GM18907 (cell line): ENCODE data around the gene TMCC1.
"Not testable (repeated sequence)": the region's sequence is repeated elsewhere in the genome, so short reads cannot be mapped to it uniquely, and the experiment has no call there.

Experiments
- ATAC-seq: cut with Tn5 transposase; IDR thresholded peaks from one replicate; pipeline ENCODE4 v1.9.1; 2021; ENCODE audit warnings: mild to moderate bottlenecking, moderate library complexity; ENCODE audit not compliant: unreplicated experiment

Gene TMCC1

DNA sequence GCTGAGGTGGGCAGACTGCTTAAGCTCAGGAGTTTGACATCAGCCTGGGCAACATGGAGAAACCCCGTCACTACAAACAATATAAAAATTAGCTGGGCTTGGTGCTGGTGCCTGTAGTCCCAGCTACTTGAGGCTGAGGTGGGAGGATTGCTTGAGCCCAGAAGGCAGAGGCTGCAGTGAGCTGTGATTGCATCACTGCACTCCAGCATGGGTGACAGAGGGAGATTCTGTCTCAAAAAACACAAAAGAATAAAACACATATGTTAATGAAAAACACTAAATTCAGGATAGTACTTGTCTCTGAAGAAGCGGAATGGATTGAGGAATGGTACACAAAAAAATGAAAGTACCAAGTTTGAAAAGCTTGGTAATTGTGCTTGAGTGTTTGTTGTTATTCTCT is 159.1 kb downstream of the TMCC1 start:
- no peak for ATAC-seq

DNA sequence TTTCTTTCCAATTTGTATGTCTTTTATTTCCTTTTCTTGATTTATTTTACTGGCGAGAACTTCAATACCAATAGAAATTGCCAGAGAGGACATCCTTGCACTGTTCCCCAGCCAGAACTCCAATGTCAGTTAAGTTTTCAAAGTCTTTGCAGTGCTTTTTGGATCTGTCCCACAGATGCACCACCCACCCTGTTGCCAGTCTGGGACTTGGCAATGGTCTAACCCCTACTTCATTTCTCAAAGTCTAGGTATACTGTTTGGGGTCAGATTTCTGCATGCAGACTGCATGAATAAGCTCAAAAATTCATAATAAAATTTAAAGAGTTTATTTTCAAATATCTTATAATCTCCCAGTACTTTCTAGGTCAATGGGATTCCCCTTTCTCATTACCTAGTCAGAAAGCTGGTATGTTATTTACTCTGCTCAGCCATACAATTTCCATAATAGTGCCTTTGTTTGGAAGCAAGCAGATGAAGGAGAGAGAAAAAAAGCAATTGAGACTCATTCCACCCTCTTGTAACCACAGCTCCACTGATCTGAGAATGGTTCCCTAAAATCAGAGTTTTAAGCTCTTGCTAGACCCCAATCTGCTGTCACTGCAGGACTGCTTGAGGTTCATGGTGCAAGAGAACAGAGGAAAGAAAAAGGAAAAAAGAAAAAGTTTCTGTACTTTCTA is 161.2 kb downstream of the TMCC1 start:
- ATAC-seq: no peak

DNA sequence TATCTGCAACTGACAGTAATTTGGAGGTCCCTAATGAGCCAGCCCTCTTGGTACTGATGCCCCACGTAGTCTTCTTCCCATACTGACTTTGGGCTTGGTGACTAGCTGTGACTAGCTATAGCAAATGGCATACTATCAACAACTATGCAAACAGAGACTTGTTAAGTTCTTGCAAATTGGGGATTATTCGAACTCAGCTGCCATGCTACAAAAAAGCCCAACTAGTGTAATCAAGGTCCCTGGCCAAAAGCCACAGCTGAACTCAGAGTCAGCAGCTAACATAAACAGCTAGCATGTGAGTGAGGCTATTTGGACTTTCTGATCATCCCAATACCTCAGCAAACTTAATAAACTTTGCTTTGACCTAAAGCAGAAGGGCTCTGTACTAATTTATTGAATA is 165.8 kb downstream of the TMCC1 start:
- ATAC-seq: no peak

DNA sequence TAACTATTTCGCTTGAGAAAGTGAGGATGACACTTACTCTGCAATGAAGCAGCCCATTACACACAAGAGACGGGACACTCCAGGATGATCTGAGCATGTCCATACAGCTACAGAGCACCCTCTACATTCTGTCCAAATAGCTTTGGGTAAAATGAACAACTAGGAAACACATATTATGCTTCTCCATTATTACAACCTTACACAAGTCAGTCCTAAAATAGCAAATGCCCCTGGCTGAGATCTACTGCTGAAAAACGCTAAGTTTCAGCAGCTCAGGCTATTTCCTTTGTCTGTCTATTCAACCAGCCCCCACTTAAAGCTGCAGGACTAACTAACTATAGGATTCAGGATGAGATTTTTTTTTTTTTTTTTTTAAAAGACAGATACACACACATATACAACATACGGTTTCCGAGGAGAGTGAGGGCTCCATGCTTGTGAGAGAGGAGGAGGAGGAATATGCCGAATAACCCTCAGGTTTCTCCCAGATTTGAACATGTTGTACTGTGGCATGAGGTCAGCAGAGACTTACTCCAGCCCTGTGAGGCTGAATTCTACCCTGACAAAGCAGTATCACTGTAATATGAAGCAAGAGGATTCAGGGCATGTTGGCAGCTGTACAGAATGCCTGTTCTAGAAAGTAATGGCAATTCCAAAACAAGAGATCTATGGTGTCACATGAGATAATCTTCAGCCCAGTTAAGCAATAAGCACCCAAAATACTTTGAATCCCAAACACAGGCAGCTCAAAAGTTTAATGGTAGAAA is 169.8 kb downstream of the TMCC1 start:
- ATAC-seq: no peak

DNA sequence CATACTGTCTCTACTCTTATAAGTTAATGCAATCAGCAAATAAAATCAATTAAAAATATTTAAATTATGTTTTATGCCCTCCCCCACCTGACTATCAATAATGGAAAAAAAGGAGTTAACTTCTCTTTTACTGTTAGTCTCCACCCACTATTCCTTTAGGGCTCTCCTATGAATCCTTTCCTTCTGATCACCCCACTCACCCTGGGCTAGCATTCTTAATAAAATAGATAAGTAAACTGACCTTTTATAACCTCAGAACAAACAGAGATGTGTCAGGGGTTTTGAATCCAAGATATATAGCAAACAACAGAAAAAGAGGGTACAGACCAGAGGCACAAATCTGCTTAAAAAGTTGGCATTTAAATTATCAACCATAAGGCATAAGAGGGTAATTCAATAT is 171.0 kb downstream of the TMCC1 start:
- ATAC-seq: no peak

DNA sequence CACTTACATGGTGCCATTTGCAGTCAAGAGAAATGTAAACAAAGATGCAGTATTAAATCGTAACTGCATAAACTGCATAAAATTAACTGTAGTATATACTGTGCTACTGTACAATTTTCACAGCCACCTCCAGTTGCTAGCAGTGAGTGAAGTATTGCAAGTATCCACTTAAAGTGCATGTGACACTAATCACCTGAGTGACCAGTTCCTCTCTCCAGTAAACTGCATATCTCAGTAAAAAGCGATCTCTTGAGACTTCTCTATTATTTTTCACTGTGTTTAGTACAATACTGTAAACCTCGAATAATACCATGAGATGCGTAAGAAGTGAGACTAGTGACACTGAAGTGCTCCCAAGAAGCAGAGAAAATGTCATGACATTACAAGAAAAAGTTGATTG is 175.3 kb downstream of the TMCC1 start:
- ATAC-seq: no peak

DNA sequence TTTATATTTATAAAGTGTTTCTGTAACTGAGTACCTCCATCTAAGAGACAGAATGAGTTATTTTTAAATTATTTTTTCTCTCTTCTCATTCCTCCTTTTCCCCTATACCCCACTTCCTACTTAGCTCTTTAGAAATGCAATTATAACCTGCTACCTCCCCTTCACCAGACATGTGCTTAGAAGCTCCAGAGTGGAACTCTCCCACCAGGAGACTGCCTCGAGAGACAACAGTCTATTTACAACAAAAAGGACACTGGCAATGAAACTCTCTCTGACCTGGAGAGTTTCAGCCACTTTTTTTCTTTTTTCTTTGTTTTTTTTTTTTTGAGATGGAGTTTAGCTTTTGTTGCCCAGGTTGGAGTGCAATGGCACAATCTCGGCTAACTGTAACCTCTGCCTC is 177.7 kb downstream of the TMCC1 start:
- no peak for ATAC-seq

DNA sequence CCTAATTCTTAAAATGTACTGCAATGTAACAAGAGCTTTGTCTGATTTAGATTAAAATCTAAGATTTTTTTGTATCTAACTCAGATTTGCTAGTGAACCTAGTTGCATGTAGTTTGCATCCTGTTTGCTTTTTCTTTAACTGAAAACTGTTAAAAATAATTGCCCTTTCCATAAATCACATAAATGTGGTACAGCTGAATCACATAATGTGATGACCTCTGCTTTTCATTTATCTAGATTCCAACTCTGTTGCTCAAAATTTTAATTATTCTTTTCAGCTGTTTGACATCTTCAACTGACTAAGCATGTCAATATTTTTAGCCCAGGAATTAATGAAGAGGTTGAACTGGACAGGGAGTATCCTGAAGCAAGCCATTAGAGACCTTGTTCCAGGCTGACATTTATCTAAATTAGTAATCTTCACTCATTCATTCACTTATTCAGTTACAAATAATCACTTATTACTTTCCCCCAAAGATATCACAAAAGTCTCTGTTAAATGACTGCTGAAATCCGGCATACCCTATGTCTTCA is 185.1 kb downstream of the TMCC1 start:
- ATAC-seq: no peak

DNA sequence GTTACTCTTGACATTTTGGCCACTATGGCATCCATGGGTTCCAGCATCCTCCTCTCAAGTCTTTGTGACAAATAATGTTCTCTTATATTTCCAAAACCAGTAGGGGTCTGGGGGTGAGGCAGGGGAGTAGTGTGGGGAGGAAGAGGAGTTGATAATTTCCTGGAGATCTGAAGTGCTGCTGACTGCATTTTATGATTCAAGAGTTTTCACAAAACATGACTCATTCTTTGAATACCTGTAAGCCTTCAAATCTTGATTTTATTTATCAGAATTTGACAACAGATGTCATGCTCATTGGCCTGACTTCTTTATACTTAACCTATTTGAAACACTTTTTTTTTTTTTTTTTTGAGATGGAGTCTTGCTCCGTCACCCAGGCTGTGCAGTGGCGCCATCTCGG is 188.2 kb downstream of the TMCC1 start:
- ATAC-seq: no peak

DNA sequence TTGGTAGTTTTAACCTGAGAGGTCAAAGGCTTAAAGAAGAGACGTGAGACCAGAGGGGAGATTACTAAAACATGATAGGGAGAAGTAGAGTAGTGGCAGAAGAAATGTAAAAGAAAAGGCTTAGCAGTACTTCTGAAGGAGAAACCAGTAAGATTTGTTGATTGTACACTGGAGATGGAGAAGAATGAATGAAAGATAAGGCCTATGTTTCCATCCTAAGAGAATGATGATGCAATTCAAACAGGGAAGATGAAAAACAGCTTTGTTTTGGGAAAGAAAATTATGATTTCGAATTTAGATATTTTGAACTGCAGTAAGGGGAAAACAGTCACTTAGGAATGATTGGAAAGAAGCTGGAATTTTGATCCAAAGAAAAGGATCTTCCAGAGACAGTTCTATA is 189.6 kb downstream of the TMCC1 start:
- ATAC-seq: no peak

DNA sequence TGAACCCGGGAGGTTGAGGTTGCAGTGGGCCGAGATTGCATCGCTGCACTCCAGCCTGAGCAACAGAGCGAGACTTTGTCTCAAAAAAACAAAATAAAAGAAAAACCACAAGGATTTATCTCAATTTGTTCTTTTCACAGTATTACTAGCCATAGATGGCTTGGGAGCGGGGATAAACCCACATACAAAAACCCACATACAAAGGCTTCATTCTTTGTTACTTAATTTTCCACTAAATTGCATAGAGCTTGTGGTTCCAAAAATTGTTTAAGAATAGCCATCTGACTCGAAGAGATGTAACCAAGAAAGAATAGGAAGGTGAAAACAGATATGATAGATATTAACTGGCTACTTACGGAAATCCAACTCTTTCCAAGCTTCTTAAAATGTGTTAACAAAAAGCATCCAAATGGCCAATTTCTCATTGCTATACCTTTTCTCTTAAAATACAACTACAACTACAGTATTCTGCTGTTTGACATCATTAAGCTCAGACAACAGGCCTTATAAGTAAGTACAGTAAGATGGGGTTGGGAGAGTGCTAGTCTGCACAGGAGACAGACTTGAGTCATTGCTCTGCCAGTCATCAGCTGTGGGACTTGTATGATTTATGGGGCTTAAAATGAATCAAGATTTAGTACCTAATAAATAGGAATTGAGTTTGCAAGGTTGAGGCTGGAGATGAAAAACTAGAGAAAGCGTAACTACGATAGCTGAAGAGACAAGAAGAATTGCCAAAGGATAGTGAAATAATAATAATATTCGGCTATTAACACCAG is 190.4 kb downstream of the TMCC1 start:
- no peak for ATAC-seq

DNA sequence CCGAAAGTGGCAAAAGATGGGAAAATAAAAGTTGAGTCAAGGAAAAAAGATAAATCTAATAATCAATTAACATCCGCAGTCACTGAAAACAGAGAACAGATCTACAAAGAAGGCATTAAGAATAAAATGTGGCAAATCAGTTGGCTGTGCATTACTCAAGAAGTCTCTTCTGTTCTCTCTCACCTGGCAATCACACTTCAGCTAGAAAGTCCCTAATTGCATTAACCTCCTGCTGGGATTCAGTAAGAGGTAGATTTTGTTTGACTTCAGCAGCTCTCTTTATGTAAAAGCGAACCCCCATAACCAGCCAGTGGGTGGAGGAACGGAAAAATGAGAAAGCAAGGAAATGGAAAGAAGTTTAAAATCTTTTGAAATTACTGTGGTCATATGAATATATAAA is 192.3 kb downstream of the TMCC1 start:
- ATAC-seq: no peak

DNA sequence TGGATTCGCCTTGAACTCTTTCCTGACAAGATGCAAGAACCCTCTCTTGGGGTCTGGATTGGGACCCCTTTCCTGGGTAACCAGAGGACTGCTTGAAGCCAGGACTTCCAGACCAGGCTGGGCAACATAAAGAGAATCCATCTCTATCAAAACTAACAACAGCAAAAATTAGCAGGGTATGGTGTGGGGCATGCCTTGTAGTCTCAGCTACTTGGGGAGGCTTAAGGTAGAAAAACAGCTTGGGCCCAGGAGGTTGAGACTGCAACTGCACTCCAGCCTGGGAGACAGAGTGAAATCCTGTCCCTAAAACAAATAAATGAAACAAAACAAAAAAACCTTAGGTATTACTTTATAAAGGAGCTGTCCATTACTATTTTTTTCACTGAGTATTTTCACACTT is 193.9 kb downstream of the TMCC1 start:
- ATAC-seq: no peak

DNA sequence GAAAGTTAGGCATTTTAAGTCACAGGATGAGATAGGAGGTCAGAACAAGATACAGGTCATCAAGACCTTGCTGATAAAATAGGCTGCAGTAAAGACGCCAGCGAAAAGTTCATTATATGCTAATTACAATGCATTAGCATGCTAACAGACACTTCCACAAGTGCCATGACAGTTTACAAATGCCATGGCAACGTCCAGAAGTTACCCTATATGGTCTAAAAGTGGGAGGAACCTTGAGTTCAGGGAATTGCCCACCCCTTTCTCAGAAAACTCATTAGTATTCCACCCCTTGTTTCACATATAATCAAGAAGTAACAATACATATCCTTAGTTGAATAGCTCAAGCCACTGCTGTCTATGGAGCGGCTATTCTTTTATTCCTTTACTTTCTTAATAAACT is 194.3 kb downstream of the TMCC1 start:
- ATAC-seq: no peak

DNA sequence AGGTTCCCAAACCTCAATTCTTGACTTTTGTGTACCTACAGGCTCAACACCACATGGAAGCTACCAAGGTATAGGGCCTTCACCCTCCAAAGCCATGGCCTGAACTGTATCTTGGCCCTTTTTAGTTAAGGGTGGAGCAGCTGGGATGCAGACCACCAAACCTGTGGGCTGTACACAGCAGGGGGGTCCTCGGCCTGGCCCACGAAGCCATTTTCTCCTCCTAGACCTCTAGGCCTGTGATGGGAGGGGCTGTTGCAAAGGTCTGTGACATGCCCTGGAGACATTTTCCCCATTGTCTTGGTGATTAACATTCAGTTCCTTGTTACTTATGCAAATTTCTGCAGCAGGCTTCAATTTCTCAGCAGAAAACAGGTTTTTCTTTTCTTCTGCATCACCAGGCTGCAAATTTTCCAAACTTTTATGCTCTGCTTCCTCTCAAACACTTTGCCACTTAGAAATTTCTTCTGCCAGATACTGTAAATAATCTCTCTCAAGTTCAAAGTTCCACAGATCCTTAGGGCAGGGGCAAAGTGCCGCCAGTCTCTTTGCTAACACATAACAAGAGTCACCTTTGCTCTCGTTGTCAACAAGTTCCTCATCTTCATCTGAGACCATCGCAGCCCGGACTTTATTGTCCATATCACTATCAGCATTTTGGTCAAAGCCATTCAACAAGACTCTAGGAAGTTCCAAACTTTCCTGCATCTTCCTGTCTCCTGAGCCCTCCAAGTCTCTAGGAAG is 196.1 kb downstream of the TMCC1 start:
- no peak for ATAC-seq

DNA sequence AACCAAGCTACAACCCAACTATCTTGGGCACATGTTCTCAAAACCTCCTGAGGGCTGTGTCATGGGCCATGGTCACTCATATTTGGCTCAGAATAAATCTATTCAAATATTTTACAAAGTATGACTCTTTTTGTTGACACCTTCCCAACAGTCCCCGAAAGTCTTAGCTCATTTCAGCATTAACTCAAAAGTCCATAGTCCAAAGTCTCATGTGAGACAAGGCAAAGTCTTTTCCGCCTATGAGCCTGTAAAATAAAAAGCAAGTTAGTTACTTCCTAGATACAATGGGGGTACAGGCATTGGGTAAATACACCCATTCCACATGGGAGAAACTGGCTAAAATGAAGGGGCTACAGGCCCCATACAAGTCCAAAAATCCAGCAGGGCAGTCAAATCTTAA is 197.1 kb downstream of the TMCC1 start:
- not testable (repeated sequence) for ATAC-seq

DNA sequence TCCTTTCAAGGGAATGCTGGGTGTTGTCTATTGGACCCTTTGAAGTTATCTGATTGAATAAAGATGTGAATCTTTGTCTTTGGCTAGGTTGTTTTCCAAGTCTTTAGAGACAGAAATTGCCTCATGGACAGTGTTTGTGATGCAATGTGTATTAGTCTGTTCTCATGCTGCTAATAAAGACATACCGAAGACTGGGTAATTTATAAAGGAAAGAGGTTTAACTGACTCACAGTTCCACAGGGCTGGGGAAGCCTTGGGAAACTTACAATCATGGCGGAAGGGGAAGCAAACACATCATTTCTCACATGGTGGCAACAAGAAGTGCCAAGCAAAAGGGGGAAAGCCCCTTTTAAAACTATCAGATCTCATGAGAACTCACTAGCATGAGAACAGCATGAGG is 198.3 kb downstream of the TMCC1 start:
- no peak for ATAC-seq

DNA sequence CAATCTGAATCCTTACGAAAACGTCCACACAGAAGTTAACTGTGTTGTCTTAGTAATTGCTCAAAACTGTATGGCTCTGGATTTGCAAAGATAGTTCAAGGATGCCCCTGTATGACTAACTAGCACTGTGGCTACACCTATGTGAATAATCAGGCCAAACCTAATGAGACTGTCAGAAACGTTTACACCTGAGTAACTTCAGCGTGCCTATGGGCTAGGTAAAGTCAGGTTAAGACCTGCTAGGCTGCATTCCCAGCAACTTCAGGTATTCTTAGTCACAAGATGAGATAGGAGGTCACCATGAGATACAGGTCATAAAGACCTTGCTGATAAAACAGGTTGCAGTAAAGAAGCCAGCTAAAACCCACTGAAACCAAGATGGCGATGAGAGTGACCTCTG is 199.3 kb downstream of the TMCC1 start:
- ATAC-seq: no peak

DNA sequence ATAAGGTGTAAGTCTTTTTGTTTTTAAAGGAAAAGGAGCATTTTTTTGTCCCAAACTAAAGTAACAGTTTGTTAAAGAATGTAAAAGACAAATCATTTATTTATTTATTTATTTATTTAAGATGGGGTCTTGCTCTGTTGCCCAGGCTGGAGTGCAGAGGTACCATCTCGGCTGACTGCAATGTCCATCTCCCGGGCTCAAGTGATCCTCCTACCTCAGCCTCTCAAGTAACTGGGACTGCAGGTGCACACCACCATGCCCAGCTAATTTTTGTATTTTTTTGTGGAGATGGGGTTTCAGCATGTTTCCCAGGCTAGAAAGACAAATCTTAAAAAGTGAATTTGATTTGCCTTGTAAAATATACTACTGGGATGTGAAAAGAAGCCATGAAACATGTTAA is 200.8 kb downstream of the TMCC1 start:
- ATAC-seq: no peak

DNA sequence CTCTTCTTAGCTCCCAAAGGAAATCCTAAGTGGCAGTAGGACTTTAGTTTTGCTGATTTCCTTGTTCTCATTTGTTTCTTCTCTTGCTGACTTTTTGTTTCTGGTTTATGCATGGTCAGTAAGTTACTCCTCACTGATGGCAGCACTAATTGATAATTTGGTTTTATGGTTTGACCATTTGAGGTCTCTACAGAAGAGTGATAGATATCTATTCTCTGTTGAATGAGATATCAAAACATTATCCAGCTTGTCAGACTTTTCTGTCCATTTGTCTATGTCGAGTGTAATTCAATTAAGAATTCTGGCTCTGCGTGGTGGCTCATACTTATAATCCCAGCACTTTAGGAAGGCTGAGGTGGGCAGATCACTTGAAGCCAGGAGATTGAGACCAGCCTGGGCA is 202.5 kb downstream of the TMCC1 start:
- ATAC-seq: no peak

DNA sequence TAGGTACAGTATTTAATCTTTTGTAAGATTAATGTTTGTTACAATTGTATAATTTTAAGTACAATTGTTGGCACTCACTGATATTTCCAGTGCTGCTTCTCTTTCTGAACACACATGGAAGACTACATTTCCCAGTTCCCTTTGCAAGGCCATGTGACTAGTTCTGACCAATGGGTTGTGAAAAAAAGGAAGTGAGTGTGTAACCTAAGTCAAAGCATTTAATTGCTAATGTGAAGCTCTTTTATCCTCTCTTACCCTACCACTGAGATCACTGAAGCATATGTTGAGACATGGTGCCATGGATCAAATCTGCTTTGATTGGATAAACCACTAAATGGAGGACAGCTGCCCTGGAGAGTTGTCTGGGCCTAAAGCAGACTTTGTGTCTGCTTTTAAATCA is 203.1 kb downstream of the TMCC1 start:
- ATAC-seq: peak; percentile 78
